ENCODE measurements around the gene VPS37C. TPM values are rescaled to one million over a fixed set of nuclear protein-coding genes. Genes with fewer than 3 reads are reported as not detected.

Gene VPS37C
- total and polyA plus RNA-seq, 2 of the 13 experiments (the other 11 are each of a cell fraction or from before 2014, with no cell fraction given) = 7.5 to 8.8 TPM

DNA sequence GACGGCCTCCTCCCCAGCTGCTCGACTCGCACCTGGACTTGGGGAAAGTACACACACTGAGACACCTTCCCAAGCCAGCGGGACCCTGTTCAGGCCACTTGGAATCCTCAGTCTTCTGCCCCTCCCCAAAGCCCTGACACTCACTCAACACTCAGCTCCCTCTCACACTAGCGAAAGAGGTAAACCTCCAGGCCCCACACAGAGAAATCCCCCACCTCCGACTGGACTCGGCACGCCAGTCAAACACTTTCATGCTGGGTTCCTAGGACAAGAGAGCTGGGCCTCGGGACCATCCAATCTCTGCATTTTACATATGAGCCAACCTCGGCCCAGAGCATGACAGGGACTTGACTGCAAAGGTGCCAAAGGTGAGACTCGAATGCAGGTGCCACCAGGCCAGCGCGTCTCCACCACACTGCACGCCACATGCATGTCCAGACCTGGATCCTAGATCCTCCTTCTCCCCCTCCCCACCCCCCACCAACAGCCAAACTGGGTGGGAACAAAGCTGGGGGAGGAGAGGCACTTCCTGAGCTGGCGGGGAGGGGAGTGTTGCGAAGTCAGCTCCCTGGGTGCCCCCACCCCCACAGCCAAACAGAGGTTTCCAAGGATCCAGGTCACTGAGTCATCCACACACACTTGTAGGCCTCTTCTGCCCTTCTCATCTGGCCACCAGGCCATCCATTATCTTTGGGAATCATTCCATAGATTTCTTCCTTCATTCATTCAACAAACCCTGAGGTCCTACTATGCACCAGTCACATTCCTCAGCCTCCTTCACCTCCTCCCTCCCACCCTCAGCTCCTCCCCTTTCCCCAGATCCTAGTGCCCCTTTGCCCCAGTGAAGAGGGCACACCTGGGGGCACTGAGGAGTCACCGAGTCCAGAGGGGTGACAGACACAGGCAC is 69.6 kb downstream of the VPS37C start:
- Histone ChIP-seq H3K4me2 (ENCODE audit: low read depth, low read length) (no peak overlapping the region), H4K20me1 (ENCODE audit: insufficient read depth, low read length) (no peaks in the 10 kb centered on the region), H3K27ac (ENCODE audit: extremely low read length, insufficient read depth, low read length) (no peak overlapping the region), H3K27me3 (ENCODE audit: control insufficient read depth in 1 of 2, insufficient read depth in 2 of 2, low read length in 2 of 2) (peaks cover 0 to 7% of the 10 kb centered on the region in 2 experiments; a peak in 2 of 5 replicates), H3K36me3 (replicated peaks in 1 of 2; ENCODE audit: control insufficient read depth in 1 of 2, insufficient read depth in 2 of 2, low read length in 2 of 2) (no peaks in the 10 kb centered on the region), H3K9me3 (ENCODE audit: low read length) (no peaks in the 10 kb centered on the region), H3K79me2 (ENCODE audit: insufficient read depth, low read length) (no peaks in the 10 kb centered on the region), H3K4me1 (ENCODE audit: insufficient read depth, low read length) (no peaks in the 10 kb centered on the region), H2AFZ (ENCODE audit: low read length) (no peak overlapping the region), H3K4me3 (replicated peaks in 1 of 3; ENCODE audit: insufficient read depth in 1 of 3, low read depth in 2 of 3, low read length in 3 of 3) (no peak overlapping the region), H3K9ac (ENCODE audit: insufficient read depth, low read depth, low read length) (no peak overlapping the region)
- DNase-seq (ENCODE audit: low spot score) (no peak), FAIRE-seq (no peak), ATAC-seq (no peak; the same call in 1 of the 3 replicates)
- ChIA-PET POLR2A (no interaction called here), CTCF (ENCODE audit: low intra/inter-chr PET ratio, low total read pairs) (no interaction called here)
- in situ Hi-C loops (cut with HindIII; ENCODE audit: extremely low pct_ligation_motif_present, low pct_unique_long_range_greater_than_20kb) = no loop called here
- no TSS peak for BruUV-seq (replicated peaks)
- intact Hi-C loops (cut with micrococcal nuclease; ENCODE audit: unreplicated experiment) = no loop called here
- 55% methylated on average over 7 of the region's 17 CpGs for WGBS (ENCODE audit: low lambda C conversion rate)
- TF ChIP-seq FOXK1 (CRISPR knock-in tag; IDR thresholded peaks at IDR 0.05; ENCODE audit: borderline replicate concordance, low read depth) (no peak), ZSCAN9 (CRISPR knock-in tag; IDR thresholded peaks at IDR 0.05; ENCODE audit: borderline replicate concordance) (no peak), ZFP91 (CRISPR knock-in tag; IDR thresholded peaks at IDR 0.05; ENCODE audit: borderline replicate concordance) (no peak), ZNF713 (CRISPR knock-in tag; IDR thresholded peaks at IDR 0.05) (no peak), RNF219 (CRISPR knock-in tag; IDR thresholded peaks at IDR 0.05) (no peak), JARID2 (CRISPR knock-in tag; IDR thresholded peaks at IDR 0.05; ENCODE audit: insufficient replicate concordance) (no peak), SOX6 (IDR thresholded peaks at IDR 0.05) (no peak), SOX6 (CRISPR knock-in tag; IDR thresholded peaks at IDR 0.05) (no peak), ZNF580 (CRISPR knock-in tag; IDR thresholded peaks at IDR 0.05; ENCODE audit: borderline replicate concordance, low read depth) (no peak), CHD4 (IDR thresholded peaks at IDR 0.05; ENCODE audit: borderline replicate concordance, low read length) (no peak), HNRNPUL1 (IDR thresholded peaks at IDR 0.05; ENCODE audit: low read depth, low read length) (no peak)
- TF ChIP-seq, protein P1, sequence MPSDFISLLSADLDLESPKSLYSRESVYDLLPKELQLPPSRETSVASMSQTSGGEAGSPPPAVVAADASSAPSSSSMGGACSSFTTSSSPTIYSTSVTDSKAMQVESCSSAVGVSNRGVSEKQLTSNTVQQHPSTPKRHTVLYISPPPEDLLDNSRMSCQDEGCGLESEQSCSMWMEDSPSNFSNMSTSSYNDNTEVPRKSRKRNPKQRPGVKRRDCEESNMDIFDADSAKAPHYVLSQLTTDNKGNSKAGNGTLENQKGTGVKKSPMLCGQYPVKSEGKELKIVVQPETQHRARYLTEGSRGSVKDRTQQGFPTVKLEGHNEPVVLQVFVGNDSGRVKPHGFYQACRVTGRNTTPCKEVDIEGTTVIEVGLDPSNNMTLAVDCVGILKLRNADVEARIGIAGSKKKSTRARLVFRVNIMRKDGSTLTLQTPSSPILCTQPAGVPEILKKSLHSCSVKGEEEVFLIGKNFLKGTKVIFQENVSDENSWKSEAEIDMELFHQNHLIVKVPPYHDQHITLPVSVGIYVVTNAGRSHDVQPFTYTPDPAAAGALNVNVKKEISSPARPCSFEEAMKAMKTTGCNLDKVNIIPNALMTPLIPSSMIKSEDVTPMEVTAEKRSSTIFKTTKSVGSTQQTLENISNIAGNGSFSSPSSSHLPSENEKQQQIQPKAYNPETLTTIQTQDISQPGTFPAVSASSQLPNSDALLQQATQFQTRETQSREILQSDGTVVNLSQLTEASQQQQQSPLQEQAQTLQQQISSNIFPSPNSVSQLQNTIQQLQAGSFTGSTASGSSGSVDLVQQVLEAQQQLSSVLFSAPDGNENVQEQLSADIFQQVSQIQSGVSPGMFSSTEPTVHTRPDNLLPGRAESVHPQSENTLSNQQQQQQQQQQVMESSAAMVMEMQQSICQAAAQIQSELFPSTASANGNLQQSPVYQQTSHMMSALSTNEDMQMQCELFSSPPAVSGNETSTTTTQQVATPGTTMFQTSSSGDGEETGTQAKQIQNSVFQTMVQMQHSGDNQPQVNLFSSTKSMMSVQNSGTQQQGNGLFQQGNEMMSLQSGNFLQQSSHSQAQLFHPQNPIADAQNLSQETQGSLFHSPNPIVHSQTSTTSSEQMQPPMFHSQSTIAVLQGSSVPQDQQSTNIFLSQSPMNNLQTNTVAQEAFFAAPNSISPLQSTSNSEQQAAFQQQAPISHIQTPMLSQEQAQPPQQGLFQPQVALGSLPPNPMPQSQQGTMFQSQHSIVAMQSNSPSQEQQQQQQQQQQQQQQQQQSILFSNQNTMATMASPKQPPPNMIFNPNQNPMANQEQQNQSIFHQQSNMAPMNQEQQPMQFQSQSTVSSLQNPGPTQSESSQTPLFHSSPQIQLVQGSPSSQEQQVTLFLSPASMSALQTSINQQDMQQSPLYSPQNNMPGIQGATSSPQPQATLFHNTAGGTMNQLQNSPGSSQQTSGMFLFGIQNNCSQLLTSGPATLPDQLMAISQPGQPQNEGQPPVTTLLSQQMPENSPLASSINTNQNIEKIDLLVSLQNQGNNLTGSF (CRISPR knock-in tag; IDR thresholded peaks at IDR 0.05) = no peak

Measured in HepG2 (cell line).